Endodermal cell (in vitro differentiated cells): ENCODE data around the gene ANXA3. TPM values are rescaled to one million over a fixed set of nuclear protein-coding genes. Genes with fewer than 3 reads are reported as not detected.

Experiments
- DNase-seq: peaks from one replicate; pipeline ENCODE4 v3.0.0-alpha.2; 2017
- H3K27ac ChIP-seq: 2 replicates; pipeline ENCODE4 v1.5.1; 2013; ENCODE audit warnings: mild to moderate bottlenecking, low read depth, low read length, moderate library complexity
- H3K27me3 ChIP-seq: 2 replicates; pipeline ENCODE4 v1.6.1; 2013; ENCODE audit warnings: mild to moderate bottlenecking, low read length, moderate library complexity; ENCODE audit not compliant: insufficient read depth, control insufficient read depth, poor library complexity, severe bottlenecking
- H3K36me3 ChIP-seq: 2 replicates; pipeline ENCODE4 v1.7.0; 2013; ENCODE audit warnings: mild to moderate bottlenecking, low read length, moderate library complexity; ENCODE audit not compliant: control insufficient read depth, insufficient read depth
- H3K4me1 ChIP-seq: one replicate; pipeline ENCODE4 v1.7.0; 2013; ENCODE audit warnings: low read length; ENCODE audit not compliant: control insufficient read depth, insufficient read depth
- H3K4me3 ChIP-seq: 2 replicates; pipeline ENCODE4 v1.5.1; 2013; ENCODE audit warnings: mild to moderate bottlenecking, low read length, moderate library complexity
- H3K9ac ChIP-seq: 2 replicates; pipeline ENCODE4 v1.6.1; 2013; ENCODE audit warnings: mild to moderate bottlenecking, low read length, moderate library complexity; ENCODE audit not compliant: poor library complexity, severe bottlenecking; ENCODE audit errors: extremely low read depth
- H3K9me3 ChIP-seq: 2 replicates; pipeline ENCODE4 v1.6.1; 2013; ENCODE audit warnings: mild to moderate bottlenecking, low read length, moderate library complexity; ENCODE audit not compliant: control insufficient read depth
- H3K27ac Mint-ChIP-seq: 2 replicates; pipeline ENCODE4 v1.8.0; 2020; ENCODE audit warnings: mixed read lengths
- H3K27me3 Mint-ChIP-seq: 2 replicates; pipeline ENCODE4 v1.8.0; 2021; ENCODE audit warnings: mild to moderate bottlenecking, mixed read lengths; ENCODE audit not compliant: insufficient read depth
- H3K36me3 Mint-ChIP-seq: 2 replicates; pipeline ENCODE4 v1.8.0; 2020; ENCODE audit warnings: low read depth, mixed read lengths
- H3K4me1 Mint-ChIP-seq: 2 replicates; pipeline ENCODE4 v1.8.0; 2020; ENCODE audit warnings: mixed read lengths
- H3K4me3 Mint-ChIP-seq: 2 replicates; pipeline ENCODE4 v1.8.0; 2020; ENCODE audit warnings: mild to moderate bottlenecking, moderate library complexity, mixed read lengths
- H3K9me3 Mint-ChIP-seq: 2 replicates; pipeline ENCODE4 v1.8.0; 2020; ENCODE audit warnings: mild to moderate bottlenecking, mixed read lengths
- CTCF ChIP-seq: fragments of 200-600 bp; sonication (generic); conservative IDR thresholded peaks from 2 replicates; pipeline ENCODE4 v1.5.0; 2021; ENCODE audit warnings: antibody characterized with exemption, mild to moderate bottlenecking
- WGBS, 2 experiments: methylation state at CpG; one replicate each; pipeline versions ENCODE4 v1.1.5 to v1.1.7; 2013; ENCODE audit warnings: missing lambda C conversion rate in 2 of 2, mixed read lengths in 1 of 2; ENCODE audit not compliant: insufficient coverage in 1 of 2, insufficient read length in 1 of 2; 5-methylcytosine and 5-hydroxymethylcytosine counted together
- total RNA-seq, 2 donors: library from RNA; stranded (reverse); fragmentation: NEBNext Ultra II Directional in 1 of 2; extraction: Animal tissue kit (Norgen Biotek cat#: 25700) in 1 of 2; gene quantifications; 2 replicates in 1 of 2; 3 replicates in 1 of 2; pipeline ENCODE4 v1.2.1, GENCODE V29; 2021

ANXA3 gene
- total RNA-seq, 2 donors from 2014 or later = 25.5 to 43.9 TPM

- WGBS, 2 experiments = 83 to 93% methylated on average over 1 of the region's 1 CpG
- H3K27me3 Mint-ChIP-seq = no peaks in the 10 kb centered on the region
- no peaks in the 10 kb centered on the region for H3K4me1 ChIP-seq
- H3K4me1 Mint-ChIP-seq = peaks cover 7% of the 10 kb centered on the region
- no peaks in the 10 kb centered on the region for H3K36me3 ChIP-seq
- H3K27ac Mint-ChIP-seq = no peak overlapping the region
- no peak for DNase-seq
- H3K9ac ChIP-seq = no peak overlapping the region
- H3K9me3 Mint-ChIP-seq = no peaks in the 10 kb centered on the region
- H3K27ac ChIP-seq = no peak overlapping the region
- H3K9me3 ChIP-seq = no peaks in the 10 kb centered on the region
- TF ChIP-seq CTCF = no peak
- no peaks in the 10 kb centered on the region for H3K27me3 ChIP-seq
- H3K4me3 Mint-ChIP-seq = no peak overlapping the region
- H3K4me3 ChIP-seq = no peak overlapping the region
- H3K36me3 Mint-ChIP-seq = no peaks in the 10 kb centered on the region
Measured at GRCh38 chr4:78652282-78652876, 100.8 kb downstream of the ANXA3 start.

- Mint-ChIP-seq H3K4me3 (no peak overlapping the region), H3K27me3 (no peaks in the 10 kb centered on the region), H3K36me3 (no peaks in the 10 kb centered on the region), H3K27ac (no peak overlapping the region), H3K4me1 (peaks cover 7% of the 10 kb centered on the region), H3K9me3 (no peaks in the 10 kb centered on the region)
- no peak for TF ChIP-seq CTCF
- Histone ChIP-seq H3K27me3 (no peaks in the 10 kb centered on the region), H3K4me3 (no peak overlapping the region), H3K36me3 (no peaks in the 10 kb centered on the region), H3K4me1 (no peaks in the 10 kb centered on the region), H3K9ac (no peak overlapping the region), H3K27ac (no peak overlapping the region), H3K9me3 (no peaks in the 10 kb centered on the region)
- 51% methylated on average over 2 of the region's 2 CpGs; no CpG with 5 or more reads in 1 of the 2 experiments for WGBS, 2 experiments
- DNase-seq = no peak
Measured at GRCh38 chr4:78653655-78654054, 102.1 kb downstream of the ANXA3 start.

GRCh38 chr4:78654807-78655206 is 103.2 kb downstream of the ANXA3 start:
- H3K27ac ChIP-seq = no peak overlapping the region
- Mint-ChIP-seq H3K27ac (no peak overlapping the region), H3K4me1 (peaks cover 4% of the 10 kb centered on the region), H3K4me3 (no peak overlapping the region), H3K27me3 (no peaks in the 10 kb centered on the region), H3K36me3 (no peaks in the 10 kb centered on the region), H3K9me3 (no peaks in the 10 kb centered on the region)
- no peaks in the 10 kb centered on the region for H3K4me1 ChIP-seq
- H3K9me3 ChIP-seq = no peaks in the 10 kb centered on the region
- WGBS, 2 experiments = 68 to 80% methylated on average over 1 of the region's 1 CpG
- DNase-seq = no peak
- no peak for TF ChIP-seq CTCF
- no peak overlapping the region for H3K9ac ChIP-seq
- H3K27me3 ChIP-seq = no peaks in the 10 kb centered on the region
- no peaks in the 10 kb centered on the region for H3K36me3 ChIP-seq
- no peak overlapping the region for H3K4me3 ChIP-seq
